ENCODE measurements around the gene FBLN5.

FBLN5 gene

DNA sequence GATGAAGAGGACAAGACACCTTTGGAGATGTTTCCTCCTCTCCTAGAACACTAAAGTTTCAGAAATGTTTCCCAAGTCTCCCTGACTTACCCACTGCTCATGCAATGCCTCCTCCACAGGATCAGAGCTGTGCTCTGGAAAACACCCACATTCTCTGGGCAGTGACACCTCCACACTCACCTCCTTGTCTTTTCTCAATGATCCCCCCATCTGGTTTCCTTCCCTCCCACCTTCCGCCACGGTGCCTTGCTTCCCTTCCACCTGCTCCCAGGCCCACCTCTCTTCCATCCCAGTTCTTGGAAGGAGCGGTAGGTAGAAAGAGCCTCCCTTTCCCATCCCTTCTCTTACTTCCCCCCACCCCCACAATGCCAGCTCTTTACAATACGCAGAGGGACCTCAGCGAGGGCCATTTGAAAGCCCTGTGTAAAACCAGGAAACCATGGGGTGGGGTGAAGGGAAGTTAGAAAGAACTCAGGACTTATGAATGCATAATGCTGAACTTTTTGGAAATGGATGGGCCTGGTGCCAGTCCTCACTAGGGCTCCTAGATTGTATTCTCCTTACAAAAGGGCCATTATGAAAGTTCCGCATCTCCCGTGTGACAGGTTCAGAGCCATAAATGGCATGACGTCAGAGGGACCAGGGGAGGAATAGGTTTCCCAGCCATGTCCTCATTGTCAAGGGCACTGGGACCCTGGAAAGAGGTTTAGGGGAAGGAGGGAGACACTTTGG, 12.8 kb downstream of the FBLN5 start:
- no peak overlapping the region for H3K4me3 ChIP-seq (ENCODE audit: low read depth, low read length)
- TF ChIP-seq, protein P1, sequence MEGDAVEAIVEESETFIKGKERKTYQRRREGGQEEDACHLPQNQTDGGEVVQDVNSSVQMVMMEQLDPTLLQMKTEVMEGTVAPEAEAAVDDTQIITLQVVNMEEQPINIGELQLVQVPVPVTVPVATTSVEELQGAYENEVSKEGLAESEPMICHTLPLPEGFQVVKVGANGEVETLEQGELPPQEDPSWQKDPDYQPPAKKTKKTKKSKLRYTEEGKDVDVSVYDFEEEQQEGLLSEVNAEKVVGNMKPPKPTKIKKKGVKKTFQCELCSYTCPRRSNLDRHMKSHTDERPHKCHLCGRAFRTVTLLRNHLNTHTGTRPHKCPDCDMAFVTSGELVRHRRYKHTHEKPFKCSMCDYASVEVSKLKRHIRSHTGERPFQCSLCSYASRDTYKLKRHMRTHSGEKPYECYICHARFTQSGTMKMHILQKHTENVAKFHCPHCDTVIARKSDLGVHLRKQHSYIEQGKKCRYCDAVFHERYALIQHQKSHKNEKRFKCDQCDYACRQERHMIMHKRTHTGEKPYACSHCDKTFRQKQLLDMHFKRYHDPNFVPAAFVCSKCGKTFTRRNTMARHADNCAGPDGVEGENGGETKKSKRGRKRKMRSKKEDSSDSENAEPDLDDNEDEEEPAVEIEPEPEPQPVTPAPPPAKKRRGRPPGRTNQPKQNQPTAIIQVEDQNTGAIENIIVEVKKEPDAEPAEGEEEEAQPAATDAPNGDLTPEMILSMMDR (IDR thresholded peaks at IDR 0.05; ENCODE audit: control insufficient read depth, extremely low read depth, insufficient read depth), result no peak
- no peak for DNase-seq (ENCODE audit: low read depth)

- H3K4me3 ChIP-seq (ENCODE audit: low read depth, low read length), result no peak overlapping the region
- no peak for DNase-seq (ENCODE audit: low read depth)
- TF ChIP-seq, protein P1 (IDR thresholded peaks at IDR 0.05; ENCODE audit: control insufficient read depth, extremely low read depth, insufficient read depth), result no peak
These were observed 15.9 kb downstream of the FBLN5 start for GRCh38 chr14:91931478-91932088.

- DNase-seq (ENCODE audit: low read depth), result no peak
- H3K4me3 ChIP-seq (ENCODE audit: low read depth, low read length), result no peak overlapping the region
- TF ChIP-seq, protein P1 (IDR thresholded peaks at IDR 0.05; ENCODE audit: control insufficient read depth, extremely low read depth, insufficient read depth), result no peak
These were observed 17.8 kb downstream of the FBLN5 start for GRCh38 chr14:91929700-91930099.

GRCh38 chr14:91927800-91928199, 19.7 kb downstream of the FBLN5 start:
- TF ChIP-seq, protein P1 (IDR thresholded peaks at IDR 0.05; ENCODE audit: control insufficient read depth, extremely low read depth, insufficient read depth), result no peak
- no peak for DNase-seq (ENCODE audit: low read depth)

DNA sequence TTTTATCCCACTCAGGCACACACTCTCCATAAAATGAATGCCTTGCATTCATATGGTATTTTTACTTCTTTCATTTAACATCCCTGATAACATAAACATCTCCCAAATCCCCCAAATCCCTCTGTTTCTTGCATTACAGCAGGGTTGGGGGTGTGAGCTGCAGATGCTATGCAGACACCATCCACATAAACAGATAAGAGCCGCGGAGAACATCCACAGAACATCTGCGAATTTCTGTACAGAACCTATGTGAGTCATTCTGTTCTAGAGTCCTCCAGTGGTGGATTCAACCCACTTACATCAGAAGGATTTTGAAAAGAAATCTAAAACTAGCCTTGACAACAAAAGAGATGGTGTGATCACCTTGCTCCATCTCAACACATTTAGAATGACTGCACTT, 20.3 kb downstream of the FBLN5 start:
- no peak overlapping the region for H3K4me3 ChIP-seq (ENCODE audit: low read depth, low read length)
- DNase-seq (ENCODE audit: low read depth), result no peak
- TF ChIP-seq, protein P1 (IDR thresholded peaks at IDR 0.05; ENCODE audit: control insufficient read depth, extremely low read depth, insufficient read depth), result no peak

More at GRCh38 chr14:91927800-91928199, 19.7 kb downstream of the FBLN5 start:
- no peak overlapping the region for H3K4me3 ChIP-seq (ENCODE audit: low read depth, low read length)

DNA sequence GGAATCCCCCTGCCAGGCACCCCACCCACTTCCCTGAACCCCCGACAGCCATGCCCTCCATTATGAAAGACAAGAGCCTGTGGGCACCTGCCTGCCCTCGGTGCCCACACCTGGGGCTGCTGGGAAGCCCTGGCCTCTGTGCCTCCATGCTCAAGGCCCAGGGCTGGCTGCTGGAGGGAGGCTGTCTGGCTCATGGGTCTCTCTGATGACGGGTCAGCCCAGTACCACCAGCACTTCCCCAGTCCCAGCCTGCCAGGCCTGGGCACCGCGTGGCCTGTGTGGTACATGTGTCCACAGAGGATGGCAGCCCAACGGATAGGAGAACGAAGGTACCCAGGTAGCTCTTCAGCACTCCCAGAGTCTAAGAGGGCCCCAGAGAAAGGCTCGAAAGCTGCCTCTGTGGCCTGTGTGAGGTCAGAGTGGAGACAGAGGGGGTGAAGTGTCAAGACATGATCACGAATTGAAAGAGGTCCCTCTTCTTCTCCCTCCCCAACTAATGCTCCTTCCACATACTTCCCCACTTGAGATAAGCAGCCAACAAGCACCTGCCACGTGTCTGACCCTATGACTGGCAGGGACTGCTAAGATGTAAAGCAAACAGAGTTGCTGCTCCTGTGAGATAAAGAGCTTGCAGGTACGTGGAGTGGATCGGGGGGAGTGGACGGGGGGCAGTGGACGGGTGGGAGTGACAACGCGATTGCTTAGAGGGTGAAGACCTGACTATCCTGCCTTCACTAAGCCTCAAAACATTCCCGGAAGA, 21.2 kb downstream of the FBLN5 start:
- H3K4me3 ChIP-seq (ENCODE audit: low read depth, low read length), result no peak overlapping the region
- TF ChIP-seq, protein P1 (IDR thresholded peaks at IDR 0.05; ENCODE audit: control insufficient read depth, extremely low read depth, insufficient read depth), result no peak
- no peak for DNase-seq (ENCODE audit: low read depth)

All from LNCaP clone FGC (cell line).